Nephron (organoid): ENCODE data around the gene TOMM5.

ENCODE experiments used
- H3K27ac Mint-ChIP-seq, 3 experiments: 2 replicates each; pipeline ENCODE4 v1.8.0; 2020; ENCODE audit warnings: mixed read lengths in 3 of 3, mild to moderate bottlenecking in 2 of 3, moderate library complexity in 1 of 3
- H3K27me3 Mint-ChIP-seq: 2 replicates; pipeline ENCODE4 v1.8.0; 2021; ENCODE audit warnings: low read depth, mild to moderate bottlenecking, moderate library complexity, mixed read lengths
- H3K36me3 Mint-ChIP-seq: 2 replicates; pipeline ENCODE4 v1.8.0; 2020; ENCODE audit warnings: low read depth, mixed read lengths
- H3K4me1 Mint-ChIP-seq: 2 replicates; pipeline ENCODE4 v1.8.0; 2020; ENCODE audit warnings: mixed read lengths
- H3K4me3 Mint-ChIP-seq, 3 experiments: 2 replicates each; pipeline ENCODE4 v1.8.0; 2020; ENCODE audit warnings: mild to moderate bottlenecking in 3 of 3, mixed read lengths in 3 of 3, moderate library complexity in 2 of 3
- H3K9me3 Mint-ChIP-seq: 2 replicates; pipeline ENCODE4 v1.8.0; 2020; ENCODE audit warnings: mixed read lengths
- CTCF ChIP-seq, 3 experiments: fragments of 200-600 bp; sonication (generic); IDR thresholded peaks; one replicate each; pipeline ENCODE4 v1.5.0; 2021; ENCODE audit warnings: antibody characterized with exemption in 3 of 3; ENCODE audit not compliant: unreplicated experiment in 3 of 3

The TOMM5 gene

GRCh38 chr9:37596504-37596903 is 4.1 kb upstream of the TOMM5 start:
- no peak for TF ChIP-seq CTCF (IDR thresholded peaks at IDR 0.05; ENCODE audit: unreplicated experiment in 3 of 3)
- H3K9me3 Mint-ChIP-seq = no peaks in the 10 kb centered on the region
- no peaks in the 10 kb centered on the region for H3K36me3 Mint-ChIP-seq
- peaks cover 11% of the 10 kb centered on the region for H3K4me1 Mint-ChIP-seq
- H3K27ac Mint-ChIP-seq = no peak overlapping the region
- no peak overlapping the region for H3K4me3 Mint-ChIP-seq
- peaks cover 15% of the 10 kb centered on the region for H3K27me3 Mint-ChIP-seq

- Mint-ChIP-seq H3K4me3 (peak overlapping the region; percentile 75 to 77 (median 75)), H3K27me3 (peaks cover 6% of the 10 kb centered on the region), H3K4me1 (peaks cover 25% of the 10 kb centered on the region)
These were observed 1.6 kb upstream of the TOMM5 start for GRCh38 chr9:37593883-37594448.

GRCh38 chr9:37587521-37587920 is 4.9 kb downstream of the TOMM5 start:
- Mint-ChIP-seq H3K9me3 (no peaks in the 10 kb centered on the region), H3K4me1 (peaks cover 37% of the 10 kb centered on the region), H3K27ac (no peak overlapping the region), H3K27me3 (no peaks in the 10 kb centered on the region), H3K36me3 (peaks cover 46% of the 10 kb centered on the region), H3K4me3 (peak overlapping the region in 1 of 3 experiments; percentile 10)
- no peak for TF ChIP-seq CTCF (IDR thresholded peaks at IDR 0.05; ENCODE audit: unreplicated experiment in 3 of 3)

More at GRCh38 chr9:37593883-37594448, 1.6 kb upstream of the TOMM5 start:
- no peak for TF ChIP-seq CTCF (IDR thresholded peaks at IDR 0.05; ENCODE audit: unreplicated experiment in 3 of 3)
- Mint-ChIP-seq H3K36me3 (no peaks in the 10 kb centered on the region), H3K27ac (peak overlapping the region; percentile 45 to 82 (median 55)), H3K9me3 (no peaks in the 10 kb centered on the region)

- Mint-ChIP-seq H3K27ac (peak overlapping the region in 1 of 3 experiments; percentile 23), H3K27me3 (no peaks in the 10 kb centered on the region), H3K36me3 (peaks cover 46% of the 10 kb centered on the region), H3K4me3 (no peak overlapping the region), H3K9me3 (no peaks in the 10 kb centered on the region), H3K4me1 (peaks cover 19% of the 10 kb centered on the region)
- no peak for TF ChIP-seq CTCF (IDR thresholded peaks at IDR 0.05; ENCODE audit: unreplicated experiment in 3 of 3)
These were observed 8.8 kb downstream of the TOMM5 start for GRCh38 chr9:37583522-37584121.

GRCh38 chr9:37582548-37583157 is 9.7 kb downstream of the TOMM5 start:
- H3K36me3 Mint-ChIP-seq = peaks cover 39% of the 10 kb centered on the region
- H3K27me3 Mint-ChIP-seq = no peaks in the 10 kb centered on the region
- peaks cover 24% of the 10 kb centered on the region for H3K4me1 Mint-ChIP-seq
- peak; percentile 58 to 73 (median 67) for TF ChIP-seq CTCF (IDR thresholded peaks at IDR 0.05; ENCODE audit: unreplicated experiment in 3 of 3)
- no peak overlapping the region for H3K4me3 Mint-ChIP-seq
- H3K9me3 Mint-ChIP-seq = no peaks in the 10 kb centered on the region
- H3K27ac Mint-ChIP-seq = peak overlapping the region; percentile 18 to 21 (median 19)
